KMS-11 (cell line): ENCODE results near the gene CPNE1.
A peak's percentile ranks its signal among the peaks of the same experiment; 100 is the strongest.
"Not testable (repeated sequence)": the region's sequence is repeated elsewhere in the genome, so short reads cannot be mapped to it uniquely, and the experiment has no call there.

Experiments
- H2AFZ ChIP-seq: fragments of 200-600 bp; sonication (generic); 2 replicates; pipeline ENCODE4 v1.6.1; 2016; ENCODE audit warnings: antibody characterized with exemption, mixed run types, low read depth
- H3K27ac ChIP-seq: fragments of 200-600 bp; sonication (generic); 2 replicates; pipeline ENCODE4 v1.6.1; 2016; ENCODE audit warnings: mild to moderate bottlenecking, mixed run types
- H3K27me3 ChIP-seq: fragments of 200-600 bp; sonication (generic); 2 replicates; pipeline ENCODE4 v1.6.1; 2017; ENCODE audit warnings: mild to moderate bottlenecking, low read depth, mixed run types, moderate library complexity; ENCODE audit not compliant: insufficient read depth
- H3K36me3 ChIP-seq: fragments of 200-600 bp; sonication (generic); 2 replicates; pipeline ENCODE4 v1.6.1; 2017; ENCODE audit warnings: mild to moderate bottlenecking, mixed run types; ENCODE audit not compliant: insufficient read depth
- H3K4me1 ChIP-seq: fragments of 200-600 bp; sonication (generic); 2 replicates; pipeline ENCODE4 v1.6.1; 2016; ENCODE audit warnings: mild to moderate bottlenecking, low read depth, mixed run types; ENCODE audit not compliant: poor library complexity, severe bottlenecking
- H3K4me2 ChIP-seq: fragments of 200-600 bp; sonication (generic); 2 replicates; pipeline ENCODE4 v1.7.0; 2016; ENCODE audit warnings: mild to moderate bottlenecking, mixed run types
- H3K4me3 ChIP-seq: fragments of 200-600 bp; sonication (generic); IDR thresholded peaks from 2 replicates; pipeline ENCODE4 v1.6.1; 2017; ENCODE audit warnings: low read depth, low read length, mixed read lengths; ENCODE audit not compliant: insufficient read depth
- H3K79me2 ChIP-seq: fragments of 200-600 bp; sonication (generic); 2 replicates; pipeline ENCODE4 v1.6.1; 2016; ENCODE audit warnings: low read depth, mixed run types; ENCODE audit not compliant: insufficient read depth
- H3K9ac ChIP-seq: fragments of 200-600 bp; sonication (generic); 2 replicates; pipeline ENCODE4 v1.6.1; 2016; ENCODE audit warnings: mild to moderate bottlenecking, mixed run types
- H4K20me1 ChIP-seq: fragments of 200-600 bp; sonication (generic); 2 replicates; pipeline ENCODE4 v1.6.1; 2016; ENCODE audit warnings: mild to moderate bottlenecking, mixed run types; ENCODE audit not compliant: insufficient read depth
- TF ChIP-seq, protein P1 (sequence below): fragments of 200-600 bp; sonication (generic); conservative IDR thresholded peaks from 2 replicates; pipeline ENCODE4 v1.6.1; 2017; ENCODE audit warnings: low read depth, mild to moderate bottlenecking, antibody characterized with exemption, low read length, moderate library complexity, mixed read lengths

The CPNE1 gene

GRCh38 chr20:35686872-35687271 lies 22.2 kb upstream of the CPNE1 start:
- not testable (repeated sequence) for H4K20me1 ChIP-seq, H3K36me3 ChIP-seq, H3K4me1 ChIP-seq, H3K9ac ChIP-seq, H3K27ac ChIP-seq, H3K27me3 ChIP-seq, H2AFZ ChIP-seq, H3K4me3 ChIP-seq, H3K79me2 ChIP-seq, H3K4me2 ChIP-seq
- TF ChIP-seq, protein P1, sequence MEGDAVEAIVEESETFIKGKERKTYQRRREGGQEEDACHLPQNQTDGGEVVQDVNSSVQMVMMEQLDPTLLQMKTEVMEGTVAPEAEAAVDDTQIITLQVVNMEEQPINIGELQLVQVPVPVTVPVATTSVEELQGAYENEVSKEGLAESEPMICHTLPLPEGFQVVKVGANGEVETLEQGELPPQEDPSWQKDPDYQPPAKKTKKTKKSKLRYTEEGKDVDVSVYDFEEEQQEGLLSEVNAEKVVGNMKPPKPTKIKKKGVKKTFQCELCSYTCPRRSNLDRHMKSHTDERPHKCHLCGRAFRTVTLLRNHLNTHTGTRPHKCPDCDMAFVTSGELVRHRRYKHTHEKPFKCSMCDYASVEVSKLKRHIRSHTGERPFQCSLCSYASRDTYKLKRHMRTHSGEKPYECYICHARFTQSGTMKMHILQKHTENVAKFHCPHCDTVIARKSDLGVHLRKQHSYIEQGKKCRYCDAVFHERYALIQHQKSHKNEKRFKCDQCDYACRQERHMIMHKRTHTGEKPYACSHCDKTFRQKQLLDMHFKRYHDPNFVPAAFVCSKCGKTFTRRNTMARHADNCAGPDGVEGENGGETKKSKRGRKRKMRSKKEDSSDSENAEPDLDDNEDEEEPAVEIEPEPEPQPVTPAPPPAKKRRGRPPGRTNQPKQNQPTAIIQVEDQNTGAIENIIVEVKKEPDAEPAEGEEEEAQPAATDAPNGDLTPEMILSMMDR = 0 out of 2 replicates have a peak, but pooled peaks have one; percentile 16

GRCh38 chr20:35685368-35685767 lies 20.7 kb upstream of the CPNE1 start:
- H3K4me2 ChIP-seq, H3K79me2 ChIP-seq, H3K27me3 ChIP-seq, H2AFZ ChIP-seq, H4K20me1 ChIP-seq, H3K36me3 ChIP-seq, H3K4me1 ChIP-seq, H3K27ac ChIP-seq, H3K9ac ChIP-seq, H3K4me3 ChIP-seq: not testable (repeated sequence)

DNA sequence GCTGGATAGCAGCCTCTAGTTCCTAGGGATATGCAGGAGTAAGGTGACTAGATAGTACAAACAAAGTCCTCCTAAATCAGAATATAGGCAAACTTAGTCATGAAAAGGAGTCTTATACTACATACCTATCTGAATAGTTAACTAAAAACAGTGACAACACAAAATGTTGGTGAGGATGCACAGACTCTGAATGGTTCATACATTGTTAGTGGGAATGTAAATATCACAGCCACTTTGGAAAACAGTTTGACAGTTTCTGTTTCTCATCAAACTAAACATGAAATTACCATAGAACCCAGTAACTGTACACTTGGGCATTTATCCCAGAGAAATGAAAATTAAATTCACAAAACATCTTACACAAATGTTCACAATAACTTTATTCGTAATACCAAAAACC lies 17.3 kb upstream of the CPNE1 start:
- Histone ChIP-seq H3K4me1 (no peaks in the 10 kb centered on the region), H2AFZ (no peak overlapping the region), H3K36me3 (no peaks in the 10 kb centered on the region), H3K4me2 (no peak overlapping the region), H4K20me1 (no peaks in the 10 kb centered on the region), H3K79me2 (no peaks in the 10 kb centered on the region), H3K9ac (no peak overlapping the region), H3K27ac (no peak overlapping the region), H3K27me3 (no peaks in the 10 kb centered on the region), H3K4me3 (no peak overlapping the region)
- TF ChIP-seq, protein P1 = no peak

GRCh38 chr20:35680452-35681183 lies 15.9 kb upstream of the CPNE1 start:
- TF ChIP-seq, protein P1 = no peak
- H3K27me3 ChIP-seq = no peaks in the 10 kb centered on the region
- no peak overlapping the region for H3K4me2 ChIP-seq
- H4K20me1 ChIP-seq = no peaks in the 10 kb centered on the region
- no peak overlapping the region for H3K9ac ChIP-seq
- no peaks in the 10 kb centered on the region for H3K4me1 ChIP-seq
- no peaks in the 10 kb centered on the region for H3K79me2 ChIP-seq
- H3K4me3 ChIP-seq = no peak overlapping the region
- no peak overlapping the region for H2AFZ ChIP-seq
- no peaks in the 10 kb centered on the region for H3K36me3 ChIP-seq
- H3K27ac ChIP-seq = no peak overlapping the region

GRCh38 chr20:35674921-35675320 lies 10.2 kb upstream of the CPNE1 start:
- TF ChIP-seq, protein P1 = no peak
- no peak overlapping the region for H2AFZ ChIP-seq
- no peak overlapping the region for H3K4me2 ChIP-seq
- H3K9ac ChIP-seq = no peak overlapping the region
- H3K36me3 ChIP-seq = no peaks in the 10 kb centered on the region
- H3K4me3 ChIP-seq = no peak overlapping the region
- no peaks in the 10 kb centered on the region for H3K27me3 ChIP-seq
- H3K79me2 ChIP-seq = no peaks in the 10 kb centered on the region
- H3K27ac ChIP-seq = no peak overlapping the region
- H4K20me1 ChIP-seq = no peaks in the 10 kb centered on the region
- peaks cover 16% of the 10 kb centered on the region for H3K4me1 ChIP-seq
